Panc1 (cell line): ENCODE data around the gene SIK2. TPM values are rescaled to one million over a fixed set of nuclear protein-coding genes. Genes with fewer than 3 reads are reported as not detected.

Experiments
- ATAC-seq: fragments of 200-7000 bp; cut with Tn5 transposase; 2 replicates; pipeline ENCODE4 v1.9.1; 2020; ENCODE audit warnings: mild to moderate bottlenecking, moderate library complexity
- BruUV-seq: library from RNA; stranded (reverse); fragments of 400-500 nt; replicated peaks from 2 replicates; lab custom pipeline; 2021; lab: Mats Ljungman, UMichigan
- CTCF ChIA-PET: fragments of 300-600 bp; sonication (Branson Sonifier 250); formaldehyde crosslinking; loops from one replicate; lab custom pipeline; 2022; ENCODE audit warnings: antibody characterized with exemption; lab: Charles Lee
- POLR2A ChIA-PET: fragments of 300-600 bp; sonication (Branson Sonifier 250); formaldehyde crosslinking; loops from one replicate; lab custom pipeline; 2022; ENCODE audit warnings: antibody characterized with exemption; lab: Charles Lee
- DNase-seq: peaks from one replicate; pipeline ENCODE4 v3.0.0-alpha.2; 2010; ENCODE audit warnings: low read depth, low spot score
- H3K27ac ChIP-seq: 2 replicates; pipeline ENCODE4 v1.5.1; 2011; ENCODE audit warnings: mild to moderate bottlenecking, low read length, inconsistent platforms
- H3K27me3 ChIP-seq: fragments of 200-500 bp; sonication (Bioruptor generic); 2 replicates; pipeline ENCODE4 v1.6.0; 2014; ENCODE audit warnings: low read length, inconsistent platforms; ENCODE audit not compliant: control insufficient read depth, insufficient read depth
- H3K36me3 ChIP-seq: fragments of 200-500 bp; sonication (Bioruptor generic); 2 replicates; pipeline ENCODE4 v1.5.1; 2014; ENCODE audit warnings: inconsistent platforms, mild to moderate bottlenecking, low read length, moderate library complexity; ENCODE audit not compliant: control insufficient read depth, insufficient read depth
- H3K4me1 ChIP-seq: 2 replicates; pipeline ENCODE4 v1.5.1; 2011; ENCODE audit warnings: inconsistent platforms, mild to moderate bottlenecking, low read length, moderate library complexity; ENCODE audit not compliant: control insufficient read depth, insufficient read depth
- H3K4me3 ChIP-seq, 2 experiments: 2 replicates each; pipeline ENCODE4 v1.5.1; 2011 to 2012; ENCODE audit warnings: low read depth in 2 of 2, low read length in 2 of 2, mild to moderate bottlenecking in 2 of 2, inconsistent platforms in 1 of 2, moderate library complexity in 1 of 2
- H3K9me3 ChIP-seq: fragments of 200-500 bp; sonication (Bioruptor generic); 2 replicates; pipeline ENCODE4 v1.5.1; 2014; ENCODE audit warnings: low read depth, mild to moderate bottlenecking, inconsistent platforms, low read length, moderate library complexity; ENCODE audit not compliant: control insufficient read depth, insufficient read depth
- CTCF ChIP-seq: fragments of 450-650 bp; IDR thresholded peaks from 2 replicates; pipeline ENCODE4 v1.5.1; 2017; ENCODE audit warnings: mild to moderate bottlenecking
- POLR2AphosphoS5 ChIP-seq: IDR thresholded peaks from 2 replicates; pipeline ENCODE4 v1.6.1; 2012; ENCODE audit warnings: mild to moderate bottlenecking, low read depth, low read length, moderate library complexity
- REST ChIP-seq, 2 experiments: IDR thresholded peaks; 2 replicates each; pipeline ENCODE4 v1.6.1; 2011 to 2012; ENCODE audit warnings: low read depth in 2 of 2, control low read depth in 1 of 2, low read length in 1 of 2, mild to moderate bottlenecking in 1 of 2, moderate library complexity in 1 of 2; ENCODE audit not compliant: insufficient read depth in 1 of 2
- SIN3A ChIP-seq: IDR thresholded peaks from 2 replicates; pipeline ENCODE4 v1.6.1; 2012; ENCODE audit warnings: low read depth, mild to moderate bottlenecking, low read length, moderate library complexity, borderline replicate concordance; ENCODE audit not compliant: insufficient read depth
- TCF7L2 ChIP-seq: IDR thresholded peaks from 2 replicates; pipeline ENCODE4 v1.6.1; 2011; ENCODE audit warnings: mild to moderate bottlenecking, low read depth, low read length, inconsistent platforms
- in situ Hi-C: cut with HindIII; loops from 2 replicates; pipeline ENCODE4 v1.10.0; 2016; ENCODE audit warnings: low sequenced_read_pairs, low pct_unique_long_range_greater_than_20kb
- intact Hi-C: fragments of 100-400 bp; cut with micrococcal nuclease; formaldehyde crosslinking; loops from one replicate; pipeline ENCODE4 v1.10.0; 2022; ENCODE audit not compliant: unreplicated experiment
- total RNA-seq: library from RNA; stranded (reverse); gene quantifications from one replicate; pipeline ENCODE4 v1.2.1, GENCODE V29; 2021; ENCODE audit not compliant: unreplicated experiment

SIK2 gene
- total RNA-seq, 1 experiment from 2014 or later, result 17.0 TPM

- BruUV-seq, result no TSS peak
- no peak overlapping the region for H3K27ac ChIP-seq
- TF ChIP-seq CTCF, result no peak
- TF ChIP-seq REST (IDR thresholded peaks at IDR 0.05; ENCODE audit: insufficient read depth in 1 of 2, low read depth in 2 of 2, low read length in 1 of 2), result no peak
- TF ChIP-seq TCF7L2, result no peak
- no peak for TF ChIP-seq POLR2AphosphoS5
- TF ChIP-seq SIN3A, result no peak
- CTCF ChIA-PET, result no interaction called here
- no peak overlapping the region for H3K4me3 ChIP-seq
- POLR2A ChIA-PET, result no interaction called here
- intact Hi-C loops (no loop called here), in situ Hi-C loops (no loop called here)
- H3K27me3 ChIP-seq, result no peaks in the 10 kb centered on the region
- ATAC-seq (no peak), DNase-seq (no peak)
- peaks cover 26% of the 10 kb centered on the region for H3K36me3 ChIP-seq
- H3K9me3 ChIP-seq, result no peaks in the 10 kb centered on the region
- peaks cover 11% of the 10 kb centered on the region for H3K4me1 ChIP-seq
Observed at GRCh38 chr11:111722501-111722900, 120.3 kb downstream of the SIK2 start.

GRCh38 chr11:111723595-111723994, 121.3 kb downstream of the SIK2 start:
- in situ Hi-C loops (no loop called here), intact Hi-C loops (no loop called here)
- ATAC-seq (no peak), DNase-seq (no peak)
- TF ChIP-seq REST (IDR thresholded peaks at IDR 0.05; ENCODE audit: insufficient read depth in 1 of 2, low read depth in 2 of 2, low read length in 1 of 2), result no peak
- TF ChIP-seq POLR2AphosphoS5, result no peak
- no peak for TF ChIP-seq SIN3A
- TF ChIP-seq TCF7L2, result no peak
- no peak for TF ChIP-seq CTCF
- Histone ChIP-seq H3K27ac (no peak overlapping the region), H3K27me3 (no peaks in the 10 kb centered on the region), H3K36me3 (peaks cover 26% of the 10 kb centered on the region), H3K4me1 (peaks cover 4% of the 10 kb centered on the region), H3K4me3 (no peak overlapping the region), H3K9me3 (no peaks in the 10 kb centered on the region)
- no TSS peak for BruUV-seq
- ChIA-PET CTCF (no interaction called here), POLR2A (interaction anchor here (0.6 kb wide), 1 partner anchor 37 kb away, joined by 4 read pairs; no protein-coding TSS in a partner anchor)
